HG03135 (cell line): ENCODE measurements around the gene RIOK3.
"Not testable (repeated sequence)": the region's sequence is repeated elsewhere in the genome, so short reads cannot be mapped to it uniquely, and the experiment has no call there.

ENCODE experiments used
- ATAC-seq: cut with Tn5 transposase; IDR thresholded peaks from one replicate; pipeline ENCODE4 v1.9.1; 2021; ENCODE audit warnings: mild to moderate bottlenecking, moderate library complexity; ENCODE audit not compliant: unreplicated experiment

Gene RIOK3

DNA sequence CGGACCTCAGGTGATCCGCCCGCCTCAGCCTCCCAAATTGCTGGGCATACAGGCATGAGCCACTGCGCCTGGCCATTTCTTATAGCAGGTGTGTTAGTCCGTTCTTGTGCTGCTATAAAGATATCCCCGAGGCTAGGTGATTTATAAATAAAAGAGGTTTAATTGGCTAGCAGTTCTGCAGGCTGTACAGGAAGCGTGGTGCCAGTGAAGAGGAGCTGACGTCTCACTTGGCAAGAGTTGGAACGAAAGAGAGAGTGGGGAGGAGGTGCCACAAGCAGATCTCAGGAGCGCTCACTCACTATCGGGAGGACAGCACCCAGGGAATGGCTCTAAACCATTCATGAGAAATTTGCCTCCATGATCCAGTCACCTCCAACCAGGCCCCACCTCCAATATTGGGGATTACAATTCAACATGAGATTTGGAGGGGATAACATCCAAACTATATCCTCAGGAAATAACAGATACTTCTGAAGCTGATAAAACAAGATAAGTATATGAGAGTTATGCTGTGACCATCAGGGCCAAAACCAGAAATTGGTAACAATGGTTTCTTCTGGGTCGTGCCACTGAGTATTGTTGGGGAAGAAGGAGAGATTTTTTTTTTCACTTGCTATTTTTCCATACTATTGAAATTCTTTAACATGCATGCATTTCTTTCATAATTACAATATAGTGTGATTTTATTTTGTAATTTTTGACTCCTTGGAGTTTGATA, 42.8 kb downstream of the RIOK3 start:
- ATAC-seq = no peak

DNA sequence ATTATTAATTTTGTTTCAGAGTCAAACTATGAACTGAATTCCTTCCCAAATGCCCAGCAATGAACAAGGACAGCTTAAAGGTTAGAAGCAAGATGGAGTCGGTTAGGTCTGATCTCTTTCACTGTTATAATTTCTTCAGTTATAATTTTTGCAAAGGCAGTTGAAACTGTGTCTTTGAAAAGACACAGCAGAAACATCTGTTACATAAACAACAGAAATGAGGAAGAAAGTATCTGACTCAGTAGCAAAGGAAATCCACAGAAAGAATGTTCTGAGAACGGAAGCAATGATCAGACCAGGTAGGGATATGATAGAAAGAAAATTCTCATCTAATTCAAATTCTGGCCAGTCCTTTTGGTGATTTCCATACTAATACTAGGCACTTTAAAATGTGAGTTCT, 45.0 kb downstream of the RIOK3 start:
- no peak for ATAC-seq

DNA sequence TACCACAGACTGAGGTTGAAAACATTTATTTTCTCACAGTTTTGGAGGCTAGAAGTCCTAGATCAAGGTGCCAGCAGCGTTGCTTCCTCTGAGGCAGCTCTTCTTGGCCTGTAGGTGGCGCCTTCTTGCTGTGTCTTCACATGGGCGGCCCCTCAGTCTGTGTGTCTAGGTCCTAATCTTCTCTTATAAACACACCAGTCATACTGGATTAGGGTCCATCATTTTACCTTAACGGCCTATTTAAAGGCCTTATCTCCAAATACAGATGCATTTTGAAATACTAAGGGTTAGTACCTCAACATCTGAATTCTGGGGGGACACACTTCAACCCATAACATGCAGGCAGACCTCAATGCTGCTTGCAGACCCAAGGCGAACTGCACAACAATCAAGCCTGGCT, 45.8 kb downstream of the RIOK3 start:
- ATAC-seq = peak; percentile 29

DNA sequence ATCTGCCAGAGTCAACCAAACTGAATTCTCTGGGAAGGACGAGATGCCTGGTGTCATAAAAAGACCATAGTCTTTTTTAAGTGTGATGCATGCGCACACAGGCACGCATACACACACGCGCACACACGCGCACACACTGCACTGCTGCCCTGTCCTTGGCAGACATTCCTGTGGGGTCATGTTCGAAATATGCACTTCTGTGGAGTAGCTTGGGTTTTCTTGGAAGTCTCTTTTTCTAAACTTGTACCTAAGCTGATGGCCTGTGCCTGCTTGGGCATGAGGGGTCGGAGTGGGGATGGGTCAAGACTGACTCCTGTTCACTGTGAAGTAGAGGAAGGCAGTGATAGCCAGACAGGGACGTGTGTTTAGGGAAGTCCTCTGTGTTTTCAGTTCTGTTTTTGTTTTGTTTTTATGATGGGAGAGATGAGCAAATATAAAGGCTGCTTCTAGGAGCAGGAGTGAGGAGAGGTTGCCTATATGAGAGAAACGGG, 46.2 kb downstream of the RIOK3 start:
- no peak for ATAC-seq

DNA sequence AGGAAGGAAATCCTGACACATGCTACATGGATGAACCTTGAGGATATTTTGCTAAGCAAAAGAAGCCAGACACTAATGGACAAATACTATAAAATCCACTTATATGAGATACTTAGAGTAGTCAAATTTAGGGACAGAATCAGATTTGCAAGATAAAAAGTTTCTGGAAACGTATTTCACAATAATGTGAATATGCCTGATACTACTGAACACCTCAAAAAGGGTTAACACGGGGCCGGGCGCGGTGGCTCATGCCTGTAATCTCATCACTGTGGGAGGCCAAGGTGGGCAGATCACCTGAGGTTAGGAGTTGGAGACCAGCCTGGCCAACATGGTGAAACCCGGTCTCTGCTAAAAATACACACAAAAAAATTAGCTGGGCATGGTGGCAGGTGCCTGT, 48.5 kb downstream of the RIOK3 start:
- ATAC-seq = no peak

DNA sequence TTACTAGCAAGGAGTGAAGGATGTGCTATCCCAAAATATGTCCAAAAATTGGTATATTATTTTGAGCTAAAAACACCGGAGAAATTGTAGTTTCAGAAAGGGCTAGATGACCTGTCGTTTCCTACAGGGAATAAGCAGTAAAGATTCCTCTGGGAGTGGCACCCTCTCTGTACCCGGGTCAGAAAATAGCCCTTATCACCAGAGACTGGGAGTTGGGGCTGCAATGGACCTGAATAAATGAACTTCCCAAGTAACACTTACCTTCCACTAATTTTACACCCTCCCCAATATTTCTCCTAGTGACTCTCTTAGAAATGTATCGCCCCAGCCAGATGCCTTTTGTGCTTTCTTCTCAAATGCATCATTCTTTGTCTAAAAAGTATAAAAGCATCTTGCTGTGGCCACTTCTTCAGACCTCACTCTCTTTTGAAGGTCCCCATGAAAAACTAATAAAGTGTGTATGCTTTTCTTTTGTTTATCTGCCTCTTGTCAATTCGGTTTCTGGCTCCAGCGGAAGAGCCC, 49.5 kb downstream of the RIOK3 start:
- ATAC-seq = no peak

DNA sequence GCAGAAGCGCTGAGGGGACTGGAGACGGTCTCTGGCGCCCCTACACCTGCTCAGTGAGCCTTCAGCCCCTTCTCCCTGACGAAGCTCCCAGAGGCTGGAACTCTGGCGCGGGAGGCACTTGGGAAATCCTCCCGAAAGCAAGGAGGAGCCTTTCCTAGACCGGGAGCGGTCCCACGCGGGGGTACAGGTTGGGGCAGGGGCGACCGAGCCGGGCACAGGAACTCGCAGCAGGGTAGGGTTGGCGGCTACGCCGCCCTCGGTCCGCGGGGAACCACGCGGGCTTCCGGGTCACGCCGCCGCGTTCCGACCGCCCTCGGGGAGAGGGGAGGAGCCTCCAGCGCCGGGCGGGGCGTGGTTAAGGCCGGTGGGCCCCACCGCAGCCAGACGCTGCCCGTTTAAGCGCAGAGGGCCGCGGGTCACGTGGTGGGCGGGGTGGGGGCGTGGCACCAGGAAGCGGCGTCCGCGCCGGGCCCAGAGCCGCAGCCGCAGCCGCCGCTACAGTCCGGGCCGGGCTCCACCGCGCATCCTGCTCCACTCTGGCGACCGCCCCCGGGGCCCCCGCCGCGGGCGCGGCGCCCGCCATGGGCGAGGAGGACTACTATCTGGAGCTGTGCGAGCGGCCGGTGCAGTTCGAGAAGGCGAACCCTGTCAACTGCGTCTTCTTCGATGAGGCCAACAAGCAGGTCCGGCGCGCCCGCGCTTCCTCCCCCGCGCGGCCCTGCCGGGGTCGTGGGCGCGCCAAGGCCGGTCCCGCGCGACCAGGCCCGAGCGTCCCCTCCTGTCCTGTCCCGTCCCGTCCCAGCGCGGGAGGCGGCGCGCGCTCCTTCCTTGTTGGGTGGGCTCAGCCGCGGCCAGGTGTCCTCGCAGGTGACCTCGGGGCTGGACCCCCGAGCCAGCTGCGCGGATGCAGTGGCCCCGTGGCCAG, 50.2 kb downstream of the RIOK3 start, which contains the start of gene RMC1:
RMC1 (plus strand) TSS at position 474 of the 925 bp plus-strand sequence; CDS start at position 582, 108 bp downstream.
- peak; percentile 74 for ATAC-seq

DNA sequence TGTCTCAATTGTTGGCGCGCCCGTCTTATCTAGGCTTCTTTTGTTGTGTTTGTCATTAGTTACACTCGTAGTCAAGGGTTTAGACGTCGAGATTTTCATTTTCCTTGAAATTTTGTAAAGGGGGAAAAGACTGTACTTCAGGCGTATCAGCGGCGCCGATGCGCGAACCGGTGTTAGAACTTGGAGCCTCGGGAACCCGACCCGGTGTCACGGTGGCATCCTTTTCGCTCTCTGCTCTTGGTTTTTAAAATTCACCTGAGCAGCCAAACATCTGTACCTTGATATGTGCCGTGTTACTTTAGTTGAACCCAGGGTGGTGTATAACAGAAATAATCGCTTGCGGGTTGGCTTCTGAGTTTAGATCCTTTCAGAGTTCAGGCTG, 50.9 kb downstream of the RIOK3 start:
- no peak for ATAC-seq

DNA sequence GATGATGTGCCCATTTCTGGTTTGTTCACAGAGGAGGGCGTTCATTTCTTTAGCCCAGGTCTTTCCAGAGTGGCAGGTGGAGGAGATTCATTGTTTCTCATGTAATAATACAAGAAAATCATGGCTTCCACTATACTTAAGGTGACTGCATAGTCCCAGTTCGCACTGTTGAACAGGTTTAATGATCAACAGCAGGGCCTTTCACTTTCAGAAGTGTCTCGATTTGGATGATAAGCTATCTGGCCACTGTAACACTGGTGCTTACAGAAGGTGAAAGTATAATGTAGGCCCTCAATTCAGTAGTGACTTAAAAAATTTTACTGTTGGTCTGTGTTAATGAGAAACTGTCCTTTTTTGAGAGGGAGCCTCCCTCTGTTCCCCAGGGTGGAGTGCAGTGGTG, 51.6 kb downstream of the RIOK3 start:
- peak; percentile 54 for ATAC-seq

DNA sequence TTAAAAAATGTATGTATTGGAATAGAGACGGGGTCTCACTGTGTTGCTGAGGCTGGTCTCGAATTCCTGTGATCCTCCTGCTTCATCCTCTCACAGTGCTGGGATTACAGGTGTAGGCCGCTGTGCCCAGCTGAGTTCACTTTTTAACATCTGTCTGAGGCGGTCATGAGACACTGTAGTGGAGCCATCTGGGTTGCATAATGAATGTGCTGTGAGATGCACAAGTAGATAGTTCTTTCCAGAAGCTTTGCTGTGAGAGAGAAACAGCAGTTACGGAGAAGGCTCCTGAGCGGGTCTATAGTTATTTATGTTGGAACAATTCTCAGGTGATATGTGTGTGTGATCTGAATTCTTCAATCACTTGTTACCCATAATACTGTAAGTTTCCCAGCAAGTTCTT, 53.3 kb downstream of the RIOK3 start:
- no peak for ATAC-seq

DNA sequence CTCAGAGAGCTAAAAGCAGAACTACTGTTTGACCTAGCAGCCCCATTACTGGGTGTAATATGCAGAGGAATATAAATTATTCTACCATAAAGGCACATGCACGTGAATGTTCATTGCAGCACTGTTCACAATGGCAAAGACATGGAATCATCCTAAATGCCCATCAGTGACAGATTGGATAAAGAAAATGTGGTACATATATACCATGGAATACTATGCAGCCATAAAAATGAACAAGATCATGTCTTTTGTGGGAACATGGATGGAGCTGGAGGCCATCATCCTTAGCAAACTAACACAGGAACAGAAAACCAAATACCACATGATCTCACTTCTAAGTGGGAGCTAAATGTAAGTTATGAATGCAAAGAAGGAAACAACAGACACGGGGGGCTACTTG, 57.8 kb downstream of the RIOK3 start:
- not testable (repeated sequence) for ATAC-seq

DNA sequence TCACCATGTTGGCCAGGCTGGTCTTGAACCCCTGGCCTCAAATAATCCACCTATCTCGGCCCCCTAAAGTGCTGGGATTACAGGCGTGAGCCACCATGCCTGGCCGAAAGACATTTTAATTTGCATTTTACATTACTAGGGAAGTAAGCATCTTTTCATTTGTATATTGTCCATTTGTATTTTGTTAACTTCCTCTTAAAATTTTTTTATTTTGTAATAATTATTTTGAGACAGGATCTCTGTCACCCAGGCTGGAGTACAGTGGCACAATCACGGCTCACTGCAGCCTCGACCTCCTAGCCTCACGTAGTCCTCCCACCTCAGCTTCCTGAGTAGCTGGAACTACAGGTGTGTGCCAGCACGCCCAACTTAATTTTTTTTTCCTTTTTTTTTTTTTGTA, 59.1 kb downstream of the RIOK3 start:
- ATAC-seq = not testable (repeated sequence)

DNA sequence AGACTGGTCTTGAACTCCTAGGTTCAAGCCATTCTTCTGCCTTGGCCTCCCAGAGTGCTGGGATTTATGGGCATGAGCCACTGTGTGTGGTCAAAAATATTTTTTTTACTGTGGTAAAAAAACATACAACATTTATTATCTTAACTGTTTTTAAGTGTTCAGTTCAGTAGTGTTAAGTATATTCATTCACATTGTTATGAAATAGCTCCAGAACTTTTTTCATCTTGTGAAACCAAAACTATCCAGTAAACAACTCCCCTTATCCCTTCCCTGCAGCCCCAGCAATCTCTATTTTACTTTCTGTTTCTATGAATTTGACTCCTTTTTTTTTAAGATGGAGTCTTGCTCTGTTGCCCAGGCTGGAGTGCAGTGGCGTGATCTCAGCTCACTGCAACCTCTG, 59.6 kb downstream of the RIOK3 start:
- ATAC-seq = no peak

DNA sequence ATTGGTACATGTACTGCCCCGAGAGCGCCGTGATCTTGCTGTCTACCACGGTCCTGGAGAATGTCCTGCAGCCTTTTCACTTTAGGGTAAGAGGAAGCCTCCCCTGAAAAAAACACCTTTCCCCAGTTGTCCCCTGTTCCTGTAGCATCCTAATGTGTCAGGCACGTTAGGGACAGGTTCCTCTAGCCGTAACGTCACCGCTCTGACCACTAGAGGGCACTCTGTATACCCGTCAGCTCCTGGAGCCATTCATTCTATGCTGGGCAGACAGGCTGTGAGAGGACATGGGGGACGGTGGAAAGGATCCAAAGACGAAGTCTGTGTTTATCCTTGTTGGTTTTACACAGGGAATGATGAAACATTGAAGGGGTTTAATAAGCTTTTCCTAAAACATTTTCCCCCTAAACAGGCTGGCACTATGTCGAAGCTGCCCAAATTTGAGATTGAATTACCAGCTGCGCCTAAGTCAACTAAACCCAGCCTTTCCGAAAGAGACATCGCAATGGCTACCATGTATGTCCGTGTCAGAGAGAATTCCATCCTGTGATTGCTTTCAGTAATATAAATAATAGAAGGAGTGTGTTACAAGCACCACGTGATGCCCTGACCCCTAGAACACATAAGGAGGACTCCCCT, 62.9 kb downstream of the RIOK3 start:
- ATAC-seq = no peak

DNA sequence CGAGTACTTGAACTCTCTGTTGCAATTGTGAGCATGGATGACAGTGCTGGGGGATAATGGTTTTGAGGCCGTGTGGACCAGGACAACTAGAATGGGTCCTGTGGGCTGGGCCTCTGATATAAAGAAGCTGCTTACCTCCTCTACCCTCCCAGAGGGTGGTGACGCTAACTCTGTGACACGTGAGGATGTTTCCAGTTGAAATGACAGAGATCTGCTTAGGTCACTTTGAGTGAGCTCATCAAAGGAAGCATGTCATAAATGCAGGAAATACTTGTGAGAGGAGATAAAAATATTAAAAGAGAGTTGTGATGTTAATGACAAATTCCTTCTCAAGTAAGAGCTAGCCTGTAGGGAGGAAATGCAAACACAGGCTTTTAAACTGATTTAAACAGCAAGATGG, 66.6 kb downstream of the RIOK3 start:
- no peak for ATAC-seq

DNA sequence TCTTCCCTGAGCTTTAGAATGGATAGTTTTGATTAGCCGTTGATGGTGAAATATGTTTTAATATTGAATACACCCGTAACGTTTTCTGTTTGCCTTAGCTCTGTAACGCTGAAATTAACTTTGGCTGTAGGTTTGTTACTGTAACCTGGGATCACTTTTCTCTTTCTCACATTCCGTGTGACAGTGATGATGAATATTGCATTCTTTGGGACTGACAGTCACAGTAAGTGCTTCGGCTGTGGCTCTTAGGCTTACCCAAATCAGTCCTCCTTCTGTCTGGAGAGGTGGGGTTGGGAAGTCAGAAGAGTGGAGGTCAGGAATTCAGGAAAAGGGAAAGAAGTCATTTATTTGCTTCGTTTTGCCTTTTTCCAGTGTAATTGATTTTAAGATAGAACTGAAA, 68.2 kb downstream of the RIOK3 start:
- no peak for ATAC-seq

DNA sequence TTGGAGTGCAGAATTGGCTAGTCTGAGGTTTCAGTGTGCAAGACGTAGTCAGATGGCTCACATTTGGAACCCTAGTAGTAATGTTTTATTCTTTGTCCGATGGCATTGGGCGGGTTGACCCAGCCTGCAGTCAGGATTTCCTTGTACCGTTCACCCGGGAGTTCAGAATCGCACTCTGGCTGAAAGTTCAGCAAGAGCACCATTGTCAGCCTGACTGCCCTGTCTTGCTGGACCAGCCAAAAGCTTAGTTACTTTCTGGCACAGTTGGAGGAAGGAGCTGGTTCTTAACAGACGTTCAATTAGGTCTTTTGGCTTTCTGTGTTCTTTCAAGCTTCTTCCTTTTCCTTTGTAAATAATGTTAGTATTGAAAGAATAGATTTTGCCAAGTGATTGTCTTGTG, 68.8 kb downstream of the RIOK3 start:
- ATAC-seq = no peak

DNA sequence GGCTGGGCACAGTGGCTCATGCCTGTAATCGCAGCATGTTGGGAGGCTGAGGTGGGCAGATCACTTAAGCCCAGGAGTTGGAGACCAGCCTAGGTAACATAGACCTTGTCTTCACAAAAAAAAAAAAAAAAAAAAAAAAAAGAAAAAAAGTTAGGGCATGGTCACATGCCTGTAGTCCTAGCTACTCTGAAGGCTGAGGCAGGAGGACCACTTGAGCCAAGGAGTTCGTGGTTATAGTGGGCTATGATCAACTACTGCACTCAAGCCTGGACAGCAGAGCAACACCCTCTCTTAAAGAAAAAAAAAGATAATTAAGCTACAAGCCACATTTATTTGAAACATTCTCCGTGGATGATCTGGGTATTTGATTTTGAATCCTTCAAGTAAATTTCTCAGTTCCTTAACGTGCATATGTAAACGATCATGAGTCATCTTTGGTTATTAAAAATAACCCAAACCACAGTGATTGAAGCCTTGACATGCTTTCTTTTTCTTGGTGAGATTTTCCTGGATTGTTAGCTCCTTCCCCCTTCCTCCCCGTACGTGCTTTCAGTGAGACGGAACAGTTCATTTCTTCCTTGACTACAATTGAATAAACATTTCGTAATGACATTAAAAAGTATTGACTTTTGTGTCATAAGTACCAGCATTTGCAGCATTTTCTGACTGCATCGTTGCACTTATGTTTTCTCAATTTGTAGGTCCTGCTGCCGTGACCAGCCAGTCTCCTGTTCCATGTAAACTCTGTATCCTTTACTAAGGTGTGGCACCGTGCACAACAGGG, 70.5 kb downstream of the RIOK3 start:
- no peak for ATAC-seq

DNA sequence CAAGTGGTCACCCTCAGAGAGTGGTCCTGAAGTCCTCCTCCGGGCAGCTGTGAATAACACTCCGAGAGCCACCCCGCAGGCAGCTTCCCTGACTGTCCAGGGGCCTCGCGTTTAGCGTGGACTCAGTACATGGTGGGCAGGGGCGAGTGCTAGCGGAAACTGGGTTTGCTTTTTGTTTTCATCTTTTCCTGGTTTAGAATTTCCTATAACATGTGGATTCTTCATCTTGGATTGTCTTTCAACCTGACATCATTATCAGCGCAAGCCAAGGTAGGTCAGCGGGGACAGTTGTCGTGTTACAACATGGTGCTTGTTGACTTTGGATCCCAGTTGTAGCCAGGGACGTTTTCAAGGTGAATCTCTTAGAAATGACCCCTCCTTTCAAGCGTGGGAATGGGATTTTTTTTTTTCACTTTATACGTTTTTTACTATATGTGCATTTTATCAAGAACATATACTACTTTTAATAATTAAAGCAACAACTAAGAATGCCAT, 71.2 kb downstream of the RIOK3 start:
- no peak for ATAC-seq

DNA sequence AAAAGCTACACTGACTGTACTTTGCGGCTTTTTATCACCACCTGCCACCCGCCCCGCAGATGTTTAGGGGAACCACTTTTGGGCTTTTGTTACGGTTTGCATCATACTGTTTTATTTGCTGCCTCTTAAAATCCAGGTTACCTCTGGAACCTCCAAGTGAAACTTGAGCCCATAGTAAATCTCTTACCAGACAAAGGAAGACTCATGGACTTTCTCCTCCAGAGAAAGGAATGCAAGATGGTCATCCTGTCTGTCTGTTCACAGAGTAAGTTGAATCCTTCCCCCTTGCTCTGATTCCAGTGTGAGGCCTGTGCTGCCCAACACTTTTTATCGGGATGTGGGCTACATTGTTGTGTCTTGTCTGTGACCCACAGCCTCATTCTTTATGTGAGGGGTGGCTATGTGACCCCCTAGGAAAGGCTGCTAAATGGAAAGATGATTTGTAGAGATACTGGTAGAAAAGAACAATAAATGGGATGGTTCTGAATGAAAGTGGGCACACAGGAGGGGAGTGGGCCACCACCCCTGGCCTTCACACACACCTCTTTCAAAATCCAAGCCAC, 73.5 kb downstream of the RIOK3 start:
- ATAC-seq = no peak
